Vagina (tissue), 2 donors: ENCODE results near the gene SLC7A6.

Experiments
- POLR2AphosphoS5 ChIP-seq, 2 donors: sonication (generic); formaldehyde crosslinking; IDR thresholded peaks; one replicate each; pipeline ENCODE4 v1.9.0; 2017; ENCODE audit warnings: antibody characterized with exemption in 2 of 2, mild to moderate bottlenecking in 2 of 2, low read depth in 1 of 2; ENCODE audit not compliant: insufficient read depth in 1 of 2
- TF ChIP-seq, protein P1 (sequence below), 3 experiments: fragments of 450-650 bp in 2 of 3; fragments of 200-600 bp in 1 of 3; sonication (generic) in 1 of 3; IDR thresholded peaks; one replicate each; pipeline ENCODE4 v1.5.1; 2017 to 2019; ENCODE audit warnings: antibody characterized with exemption in 3 of 3, mild to moderate bottlenecking in 2 of 3, moderate library complexity in 2 of 3

DNA sequence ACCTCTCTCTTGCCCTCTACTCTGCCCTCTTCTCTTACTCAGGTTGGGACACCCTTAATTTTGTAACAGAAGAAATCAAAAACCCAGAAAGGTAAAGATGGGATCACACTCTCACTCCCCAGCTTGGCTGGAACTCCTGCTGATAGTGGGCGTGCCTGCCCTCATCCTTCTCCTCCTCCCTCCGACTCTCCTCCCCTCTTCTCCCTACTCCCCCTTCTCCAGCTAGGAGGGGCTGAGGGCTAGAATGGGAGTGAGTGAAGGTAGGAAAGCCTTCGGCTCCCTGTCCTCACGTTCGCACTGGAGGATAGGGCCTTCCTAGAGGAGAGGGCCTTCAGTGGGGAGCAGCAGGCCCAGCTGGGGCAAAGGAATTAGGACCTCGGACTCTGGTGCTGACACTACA lies 26.1 kb downstream of the SLC7A6 start:
- no peak for TF ChIP-seq POLR2AphosphoS5 (IDR thresholded peaks at IDR 0.05; ENCODE audit: insufficient read depth in 1 of 2, low read depth in 1 of 2)
- TF ChIP-seq, protein P1, sequence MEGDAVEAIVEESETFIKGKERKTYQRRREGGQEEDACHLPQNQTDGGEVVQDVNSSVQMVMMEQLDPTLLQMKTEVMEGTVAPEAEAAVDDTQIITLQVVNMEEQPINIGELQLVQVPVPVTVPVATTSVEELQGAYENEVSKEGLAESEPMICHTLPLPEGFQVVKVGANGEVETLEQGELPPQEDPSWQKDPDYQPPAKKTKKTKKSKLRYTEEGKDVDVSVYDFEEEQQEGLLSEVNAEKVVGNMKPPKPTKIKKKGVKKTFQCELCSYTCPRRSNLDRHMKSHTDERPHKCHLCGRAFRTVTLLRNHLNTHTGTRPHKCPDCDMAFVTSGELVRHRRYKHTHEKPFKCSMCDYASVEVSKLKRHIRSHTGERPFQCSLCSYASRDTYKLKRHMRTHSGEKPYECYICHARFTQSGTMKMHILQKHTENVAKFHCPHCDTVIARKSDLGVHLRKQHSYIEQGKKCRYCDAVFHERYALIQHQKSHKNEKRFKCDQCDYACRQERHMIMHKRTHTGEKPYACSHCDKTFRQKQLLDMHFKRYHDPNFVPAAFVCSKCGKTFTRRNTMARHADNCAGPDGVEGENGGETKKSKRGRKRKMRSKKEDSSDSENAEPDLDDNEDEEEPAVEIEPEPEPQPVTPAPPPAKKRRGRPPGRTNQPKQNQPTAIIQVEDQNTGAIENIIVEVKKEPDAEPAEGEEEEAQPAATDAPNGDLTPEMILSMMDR (IDR thresholded peaks at IDR 0.05): no peak
